Esophagus squamous epithelium (tissue), 5 donors: ENCODE data around the gene GPR68. TPM values are rescaled to one million over a fixed set of nuclear protein-coding genes. Genes with fewer than 3 reads are reported as not detected.

ENCODE experiments used
- DNase-seq: peaks from one replicate; lab custom pipeline; 2025; lab: John Stamatoyannopoulos, UW
- H3K27ac ChIP-seq, 4 donors: fragments of 200-600 bp; sonication (generic); one replicate each; pipeline ENCODE4 v1.5.1; 2016 to 2019; ENCODE audit warnings: mild to moderate bottlenecking in 1 of 4
- H3K27me3 ChIP-seq, 4 donors: fragments of 200-600 bp; sonication (generic); 1 replicate in 3 of 4; 2 replicates in 1 of 4; pipeline versions ENCODE4 v1.5.1 to v1.6.0; 2017 to 2021; ENCODE audit warnings: antibody characterized with exemption in 1 of 4
- H3K36me3 ChIP-seq, 3 donors: fragments of 200-600 bp; sonication (generic); one replicate each; pipeline ENCODE4 v1.5.1; 2016 to 2019
- H3K4me1 ChIP-seq, 3 donors: fragments of 200-600 bp; sonication (generic); one replicate each; pipeline ENCODE4 v1.5.1; 2017 to 2019
- H3K4me3 ChIP-seq, 4 donors: fragments of 200-600 bp; sonication (generic); 1 replicate in 3 of 4; 2 replicates in 1 of 4; pipeline ENCODE4 v1.5.1; 2016 to 2019; ENCODE audit warnings: mild to moderate bottlenecking in 2 of 4, moderate library complexity in 1 of 4
- H3K9me3 ChIP-seq, 3 donors: fragments of 200-600 bp; sonication (generic); one replicate each; pipeline ENCODE4 v1.5.1; 2016 to 2019
- CTCF ChIP-seq, 6 experiments: fragments of 450-650 bp in 4 of 6; fragments of 200-600 bp in 2 of 6; sonication (generic) in 2 of 6; IDR thresholded peaks; one replicate each; pipeline ENCODE4 v1.5.1; 2016 to 2019; ENCODE audit warnings: antibody characterized with exemption in 6 of 6, mild to moderate bottlenecking in 4 of 6, moderate library complexity in 4 of 6
- POLR2A ChIP-seq, 4 donors: fragments of 450-650 bp; IDR thresholded peaks; one replicate each; pipeline ENCODE4 v1.6.1; 2017; ENCODE audit warnings: antibody characterized with exemption in 4 of 4, mild to moderate bottlenecking in 4 of 4, moderate library complexity in 3 of 4
- WGBS, 2 donors: methylation state at CpG; one replicate each; pipeline ENCODE4 v1.1.5; 2018; 5-methylcytosine and 5-hydroxymethylcytosine counted together
- intact Hi-C: fragments of 100-400 bp; cut with DNase I; formaldehyde crosslinking; loops from one replicate; pipeline ENCODE4 v1.15.0; 2022
- total RNA-seq, 4 donors: library from RNA; depleted of rRNA; stranded (reverse); fragments of >200 nt; gene quantifications; one replicate each; pipeline ENCODE4 v1.1.0, GENCODE V29; 2016
- donor health status: DM: yes; HTN: yes; CAD: no.

The GPR68 gene
- total RNA-seq, 4 donors from 2014 or later = 4.0 to 17.5 (median 10.2) TPM

- no peaks in the 10 kb centered on the region for H3K27me3 ChIP-seq
- WGBS, 2 donors = 48 to 51% methylated on average over 4 of the region's 4 CpGs
- intact Hi-C loops = no loop called here
- DNase-seq = no peak
- H3K36me3 ChIP-seq = peaks cover 0 to 17% (median 4%) of the 10 kb centered on the region in 3 donors
- TF ChIP-seq POLR2A (IDR thresholded peaks at IDR 0.05) (no peak), CTCF (IDR thresholded peaks at IDR 0.05) (no peak)
- H3K27ac ChIP-seq = no peak overlapping the region
- no peak overlapping the region for H3K4me3 ChIP-seq
- no peaks in the 10 kb centered on the region for H3K9me3 ChIP-seq
- peaks cover 5 to 31% (median 21%) of the 10 kb centered on the region in 3 donors for H3K4me1 ChIP-seq
These were observed 6.4 kb downstream of the GPR68 start for GRCh38 chr14:91238085-91238484.

GRCh38 chr14:91237219-91237618 is 7.3 kb downstream of the GPR68 start:
- WGBS, 2 donors = 75 to 77% methylated on average over 4 to 7 of the region's 7 CpGs
- Histone ChIP-seq H3K27ac (no peak overlapping the region), H3K9me3 (no peaks in the 10 kb centered on the region), H3K4me3 (no peak overlapping the region), H3K27me3 (no peaks in the 10 kb centered on the region), H3K4me1 (peaks cover 0 to 30% (median 13%) of the 10 kb centered on the region in 3 donors), H3K36me3 (peaks cover 0 to 19% (median 4%) of the 10 kb centered on the region in 3 donors)
- TF ChIP-seq CTCF (IDR thresholded peaks at IDR 0.05) (no peak), POLR2A (IDR thresholded peaks at IDR 0.05) (no peak)
- no peak for DNase-seq
- intact Hi-C loops = no loop called here

- 94 to 97% methylated on average over 6 to 7 of the region's 7 CpGs for WGBS, 2 donors
These were observed 8.7 kb downstream of the GPR68 start for GRCh38 chr14:91235841-91236240.

GRCh38 chr14:91234791-91235114 is 9.8 kb downstream of the GPR68 start:
- Histone ChIP-seq H3K4me1 (peaks cover 0 to 42% (median 20%) of the 10 kb centered on the region in 3 donors), H3K36me3 (peaks cover 0 to 35% (median 4%) of the 10 kb centered on the region in 3 donors), H3K4me3 (no peak overlapping the region), H3K9me3 (no peaks in the 10 kb centered on the region), H3K27ac (no peak overlapping the region), H3K27me3 (no peaks in the 10 kb centered on the region)
- intact Hi-C loops = no loop called here
- TF ChIP-seq POLR2A (IDR thresholded peaks at IDR 0.05) (no peak), CTCF (IDR thresholded peaks at IDR 0.05) (no peak)
- DNase-seq = no peak
- 95% methylated on average over 11 to 13 of the region's 16 CpGs for WGBS, 2 donors

More at GRCh38 chr14:91235841-91236240, 8.7 kb downstream of the GPR68 start:
- Histone ChIP-seq H3K4me1 (peaks cover 0 to 34% (median 12%) of the 10 kb centered on the region in 3 donors), H3K36me3 (peaks cover 0 to 25% (median 4%) of the 10 kb centered on the region in 3 donors), H3K27ac (no peak overlapping the region), H3K9me3 (no peaks in the 10 kb centered on the region), H3K4me3 (no peak overlapping the region), H3K27me3 (no peaks in the 10 kb centered on the region)
- intact Hi-C loops = no loop called here
- no peak for DNase-seq
- TF ChIP-seq POLR2A (IDR thresholded peaks at IDR 0.05) = no peak
- TF ChIP-seq CTCF (IDR thresholded peaks at IDR 0.05) = no peak

GRCh38 chr14:91233936-91234790 is 10.3 kb downstream of the GPR68 start:
- intact Hi-C loops = no loop called here
- Histone ChIP-seq H3K4me3 (no peak overlapping the region), H3K36me3 (peaks cover 0 to 40% (median 4%) of the 10 kb centered on the region in 3 donors), H3K9me3 (no peaks in the 10 kb centered on the region), H3K4me1 (peaks cover 0 to 46% (median 20%) of the 10 kb centered on the region in 3 donors), H3K27ac (no peak overlapping the region), H3K27me3 (no peaks in the 10 kb centered on the region)
- 89 to 92% methylated on average over 8 to 31 of the region's 63 CpGs for WGBS, 2 donors
- TF ChIP-seq CTCF (IDR thresholded peaks at IDR 0.05) (no peak), POLR2A (IDR thresholded peaks at IDR 0.05) (no peak)
- no peak for DNase-seq
